Naive B cell (primary cell): ENCODE results near the gene HSFX2. TPM values are rescaled to one million over a fixed set of nuclear protein-coding genes. Genes with fewer than 3 reads are reported as not detected.
A peak's percentile ranks its signal among the peaks of the same experiment; 100 is the strongest.
"Not testable (repeated sequence)": the region's sequence is repeated elsewhere in the genome, so short reads cannot be mapped to it uniquely, and the experiment has no call there.

Experiments used
- ATAC-seq, 2 donors: fragments of 150-1000 bp; cut with Tn5 transposase; 2 replicates each; pipeline ENCODE4 v1.10.0; 2021; ENCODE audit warnings: low read depth in 2 of 2, mild to moderate bottlenecking in 2 of 2, moderate library complexity in 2 of 2
- DNase-seq: peaks from one replicate; pipeline ENCODE4 v3.0.0; 2022
- H3K27ac Mint-ChIP-seq, 6 donors: one replicate each; pipeline ENCODE4 v1.8.0; 2020 to 2022; ENCODE audit warnings: mild to moderate bottlenecking in 6 of 6, mixed read lengths in 6 of 6, moderate library complexity in 5 of 6, inconsistent platforms in 2 of 6
- H3K27me3 Mint-ChIP-seq, 3 donors: one replicate each; pipeline ENCODE4 v1.8.0; 2021 to 2022; ENCODE audit warnings: mixed read lengths in 3 of 3, mild to moderate bottlenecking in 1 of 3
- H3K36me3 Mint-ChIP-seq, 2 donors: one replicate each; pipeline ENCODE4 v1.8.0; 2020 to 2022; ENCODE audit warnings: mixed read lengths in 2 of 2, inconsistent platforms in 1 of 2, mild to moderate bottlenecking in 1 of 2
- H3K4me1 Mint-ChIP-seq, 3 donors: one replicate each; pipeline ENCODE4 v1.8.0; 2020 to 2022; ENCODE audit warnings: mixed read lengths in 3 of 3, inconsistent platforms in 1 of 3, mild to moderate bottlenecking in 1 of 3, moderate library complexity in 1 of 3
- H3K4me3 Mint-ChIP-seq, 8 donors: one replicate each; pipeline ENCODE4 v1.8.0; 2020 to 2022; ENCODE audit warnings: mild to moderate bottlenecking in 8 of 8, mixed read lengths in 8 of 8, moderate library complexity in 8 of 8, inconsistent platforms in 2 of 8
- H3K9me3 Mint-ChIP-seq, 7 donors: one replicate each; pipeline ENCODE4 v1.8.0; 2020 to 2022; ENCODE audit warnings: mixed read lengths in 7 of 7, mild to moderate bottlenecking in 5 of 7, inconsistent platforms in 2 of 7, moderate library complexity in 1 of 7
- polyA plus RNA-seq, 6 donors: library from polyadenylated mRNA; unstranded; fragments of 300-500 nt; fragmentation: Illumina TruSeq; gene quantifications; one replicate each; pipeline ENCODE4 v1.2.3, GENCODE V29; 2021; ENCODE audit warnings: low read depth in 6 of 6

Gene HSFX2
- polyA plus RNA-seq, 6 donors from 2014 or later: 0.18 to 0.72 (median 0.30) TPM; not detected in 3

DNA sequence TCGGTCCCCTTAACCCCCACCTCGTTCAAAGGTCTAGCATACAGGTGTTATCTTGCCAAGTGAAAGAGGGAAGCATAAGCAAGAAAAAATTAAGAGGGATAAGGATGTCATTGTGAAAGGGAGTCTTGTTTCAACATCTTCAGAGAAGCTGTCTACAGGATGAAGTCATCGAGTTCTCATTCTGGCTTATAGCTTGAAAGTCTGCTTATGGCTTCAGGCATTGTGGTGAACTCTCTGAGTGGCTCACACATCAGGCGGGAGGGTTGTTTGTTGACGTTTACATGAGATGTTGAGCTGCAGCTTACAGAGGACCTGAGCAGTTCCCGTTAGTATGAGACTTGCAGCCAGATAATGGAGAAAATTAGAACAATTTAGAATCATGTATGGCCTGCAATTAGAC, 24.4 kb downstream of the HSFX2 start:
- Mint-ChIP-seq H3K36me3 (no peaks in the 10 kb centered on the region), H3K9me3 (no peaks in the 10 kb centered on the region), H3K27ac (peak overlapping the region in 1 of 6 donors; percentile 54), H3K27me3 (peaks cover 0 to 4% (median 0%) of the 10 kb centered on the region in 3 donors), H3K4me1 (no peaks in the 10 kb centered on the region), H3K4me3 (no peak overlapping the region)
- no peak for ATAC-seq
- no peak for DNase-seq

- no peak overlapping the region for H3K27ac Mint-ChIP-seq
- H3K4me1 Mint-ChIP-seq: no peaks in the 10 kb centered on the region
- peaks cover 0 to 4% (median 0%) of the 10 kb centered on the region in 3 donors for H3K27me3 Mint-ChIP-seq
- H3K36me3 Mint-ChIP-seq: no peaks in the 10 kb centered on the region
- ATAC-seq: no peak
- H3K4me3 Mint-ChIP-seq: no peak overlapping the region
- no peaks in the 10 kb centered on the region for H3K9me3 Mint-ChIP-seq
- no peak for DNase-seq
These were observed 25.3 kb downstream of the HSFX2 start for GRCh38 chrX:149569770-149570169.

- Mint-ChIP-seq H3K9me3 (no peaks in the 10 kb centered on the region), H3K27ac (no peak overlapping the region), H3K36me3 (no peaks in the 10 kb centered on the region), H3K4me1 (no peaks in the 10 kb centered on the region), H3K27me3 (peaks cover 0 to 4% (median 0%) of the 10 kb centered on the region in 3 donors), H3K4me3 (no peak overlapping the region)
- ATAC-seq: no peak
- no peak for DNase-seq
These were observed 26.3 kb downstream of the HSFX2 start for GRCh38 chrX:149568701-149569296.

- ATAC-seq (no peak), DNase-seq (no peak)
- H3K27me3 Mint-ChIP-seq: peaks cover 0 to 4% (median 0%) of the 10 kb centered on the region in 3 donors
- no peak overlapping the region for H3K27ac Mint-ChIP-seq
- no peaks in the 10 kb centered on the region for H3K36me3 Mint-ChIP-seq
- H3K9me3 Mint-ChIP-seq: peaks cover 0 to 2% (median 0%) of the 10 kb centered on the region in 7 donors
- H3K4me3 Mint-ChIP-seq: no peak overlapping the region
- no peaks in the 10 kb centered on the region for H3K4me1 Mint-ChIP-seq
These were observed 27.3 kb downstream of the HSFX2 start for GRCh38 chrX:149567621-149568417.

GRCh38 chrX:149563359-149563758, 31.8 kb downstream of the HSFX2 start:
- DNase-seq (no peak), ATAC-seq (no peak)
- no peaks in the 10 kb centered on the region for H3K36me3 Mint-ChIP-seq
- H3K4me1 Mint-ChIP-seq: no peaks in the 10 kb centered on the region
- H3K9me3 Mint-ChIP-seq: peaks cover 0 to 2% (median 0%) of the 10 kb centered on the region in 7 donors
- H3K4me3 Mint-ChIP-seq: no peak overlapping the region
- H3K27ac Mint-ChIP-seq: no peak overlapping the region
- no peaks in the 10 kb centered on the region for H3K27me3 Mint-ChIP-seq

DNA sequence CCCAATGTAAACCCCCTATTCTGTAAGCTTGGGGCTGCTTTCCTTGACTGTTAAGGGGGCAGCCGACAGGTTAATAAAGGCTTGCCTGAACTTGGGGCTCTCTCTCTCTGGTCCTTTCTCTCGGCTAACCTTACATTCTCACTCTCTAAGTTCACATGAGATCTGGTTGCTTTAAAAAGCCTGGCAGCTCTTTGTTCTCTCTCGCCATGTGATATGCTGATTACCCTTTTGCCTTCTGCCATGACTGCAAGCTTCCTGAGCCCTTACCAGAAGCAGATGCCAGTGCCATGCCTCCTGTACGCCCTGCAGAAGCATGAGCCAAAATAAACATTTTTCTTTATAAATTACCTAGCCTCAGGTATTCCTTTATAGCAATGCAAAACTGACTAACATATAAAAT, 39.9 kb downstream of the HSFX2 start:
- not testable (repeated sequence) for H3K4me1 Mint-ChIP-seq, DNase-seq, H3K36me3 Mint-ChIP-seq, H3K27ac Mint-ChIP-seq, ATAC-seq, H3K9me3 Mint-ChIP-seq, H3K4me3 Mint-ChIP-seq, H3K27me3 Mint-ChIP-seq

DNA sequence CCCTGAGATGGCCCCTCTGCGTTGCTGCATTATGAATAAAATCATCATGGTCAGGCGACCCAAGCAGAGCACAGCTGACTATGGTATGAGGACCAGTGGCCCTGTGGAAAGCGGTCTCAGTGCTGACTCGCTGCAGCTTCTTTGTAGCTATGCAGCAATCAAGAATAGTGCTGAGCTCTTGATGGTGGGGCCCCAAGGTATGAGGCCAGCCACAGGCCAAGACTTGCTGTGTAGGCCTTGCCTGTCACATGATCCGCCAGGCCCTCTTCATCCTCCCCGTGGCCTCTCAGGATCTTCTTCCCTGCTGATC, 43.2 kb downstream of the HSFX2 start:
- H3K4me1 Mint-ChIP-seq, H3K36me3 Mint-ChIP-seq, H3K27me3 Mint-ChIP-seq, ATAC-seq, H3K27ac Mint-ChIP-seq, DNase-seq, H3K9me3 Mint-ChIP-seq, H3K4me3 Mint-ChIP-seq: not testable (repeated sequence)

GRCh38 chrX:149551245-149551938, 43.7 kb downstream of the HSFX2 start:
- not testable (repeated sequence) for H3K4me1 Mint-ChIP-seq, H3K36me3 Mint-ChIP-seq, ATAC-seq, H3K4me3 Mint-ChIP-seq, DNase-seq, H3K27me3 Mint-ChIP-seq, H3K9me3 Mint-ChIP-seq, H3K27ac Mint-ChIP-seq

- ATAC-seq, H3K27me3 Mint-ChIP-seq, H3K27ac Mint-ChIP-seq: not testable (repeated sequence)
These were observed 44.7 kb downstream of the HSFX2 start for GRCh38 chrX:149550454-149550853.

DNA sequence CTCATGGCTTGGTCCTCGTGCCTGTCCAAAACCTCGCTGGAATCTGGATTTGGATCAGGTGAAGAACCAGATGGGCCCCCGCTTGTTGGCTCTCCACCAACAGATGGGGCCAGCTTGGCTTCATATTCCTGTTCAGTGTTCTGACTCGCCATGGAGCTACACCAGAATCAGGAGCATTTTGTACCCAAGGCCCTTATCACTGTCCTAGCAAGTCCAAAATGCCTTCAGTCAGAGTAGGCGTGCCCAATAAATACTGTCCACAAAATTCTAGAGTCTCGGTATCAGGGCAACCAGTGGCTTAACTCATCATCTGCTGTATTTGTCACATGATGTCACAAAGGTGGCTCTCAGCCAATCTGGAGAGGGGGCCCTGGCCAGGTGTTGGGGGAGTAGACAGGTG, 45.4 kb downstream of the HSFX2 start, which contains the start of gene HSFX3:
Gene HSFX3 (minus strand): TSS at position 224 of the 400 bp plus-strand sequence. CDS start 72 bp downstream, at position 152.
- DNase-seq, H3K9me3 Mint-ChIP-seq, H3K4me1 Mint-ChIP-seq, H3K36me3 Mint-ChIP-seq, ATAC-seq, H3K27me3 Mint-ChIP-seq, H3K4me3 Mint-ChIP-seq, H3K27ac Mint-ChIP-seq: not testable (repeated sequence)

More at GRCh38 chrX:149550454-149550853, 44.7 kb downstream of the HSFX2 start:
- DNase-seq, H3K36me3 Mint-ChIP-seq, H3K9me3 Mint-ChIP-seq, H3K4me1 Mint-ChIP-seq, H3K4me3 Mint-ChIP-seq: not testable (repeated sequence)

GRCh38 chrX:149547782-149548181, 47.3 kb downstream of the HSFX2 start:
- not testable (repeated sequence) for H3K27me3 Mint-ChIP-seq, H3K27ac Mint-ChIP-seq, ATAC-seq, H3K4me3 Mint-ChIP-seq, H3K36me3 Mint-ChIP-seq, H3K9me3 Mint-ChIP-seq, H3K4me1 Mint-ChIP-seq, DNase-seq

DNA sequence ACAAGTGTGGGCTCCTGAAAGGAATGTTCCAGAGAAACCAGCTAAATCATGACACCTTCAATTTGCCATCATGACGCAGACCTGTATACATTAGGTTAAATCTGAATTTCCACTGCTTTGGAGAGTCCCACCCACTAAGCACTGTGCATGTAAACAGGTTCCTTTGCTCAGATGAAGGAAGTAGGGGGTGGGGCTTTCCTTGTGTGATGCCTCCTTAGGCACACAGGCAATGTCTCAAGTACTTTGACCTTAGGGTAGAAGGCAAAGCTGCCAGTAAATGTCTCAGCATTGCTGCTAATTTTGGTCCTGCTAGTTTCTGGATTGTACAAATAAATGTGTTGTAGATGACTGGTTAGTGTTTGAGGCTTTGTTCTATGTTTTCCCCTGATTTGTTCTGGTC, 48.2 kb downstream of the HSFX2 start:
- not testable (repeated sequence) for H3K4me3 Mint-ChIP-seq, H3K27ac Mint-ChIP-seq, H3K36me3 Mint-ChIP-seq, ATAC-seq, H3K27me3 Mint-ChIP-seq, H3K4me1 Mint-ChIP-seq, H3K9me3 Mint-ChIP-seq, DNase-seq

- peak; percentile 12 to 20 for ATAC-seq
- not testable (repeated sequence) for H3K4me1 Mint-ChIP-seq, H3K9me3 Mint-ChIP-seq, DNase-seq, H3K27me3 Mint-ChIP-seq, H3K36me3 Mint-ChIP-seq
- peak overlapping the region in 3 of 6 donors; percentile 41 to 87 (median 54) for H3K27ac Mint-ChIP-seq
- peak overlapping the region in 2 of 8 donors; percentile 12 to 62 for H3K4me3 Mint-ChIP-seq
These were observed 49.3 kb downstream of the HSFX2 start for GRCh38 chrX:149545545-149546543.
